Cardiac fibroblast (primary cell): Measurements from ENCODE around the gene AADACL3.

Source experiments
- DNase-seq, 2 donors: peaks; one replicate each; pipeline versions ENCODE4 v3.0.0 to v3.0.0-alpha.2; 2010; ENCODE audit warnings: low read depth in 2 of 2
- H3K4me3 ChIP-seq, 2 donors: replicated peaks in 1 of 2; 1 replicate in 1 of 2; 2 replicates in 1 of 2; pipeline ENCODE4 v1.5.1; 2011; ENCODE audit warnings: low read depth in 2 of 2, low read length in 2 of 2, mild to moderate bottlenecking in 2 of 2, moderate library complexity in 1 of 2
- TF ChIP-seq, protein P1 (sequence below): IDR thresholded peaks from one replicate; pipeline ENCODE4 v1.5.1; 2011; ENCODE audit warnings: low read depth, mild to moderate bottlenecking, low read length, inconsistent platforms

Gene AADACL3

DNA sequence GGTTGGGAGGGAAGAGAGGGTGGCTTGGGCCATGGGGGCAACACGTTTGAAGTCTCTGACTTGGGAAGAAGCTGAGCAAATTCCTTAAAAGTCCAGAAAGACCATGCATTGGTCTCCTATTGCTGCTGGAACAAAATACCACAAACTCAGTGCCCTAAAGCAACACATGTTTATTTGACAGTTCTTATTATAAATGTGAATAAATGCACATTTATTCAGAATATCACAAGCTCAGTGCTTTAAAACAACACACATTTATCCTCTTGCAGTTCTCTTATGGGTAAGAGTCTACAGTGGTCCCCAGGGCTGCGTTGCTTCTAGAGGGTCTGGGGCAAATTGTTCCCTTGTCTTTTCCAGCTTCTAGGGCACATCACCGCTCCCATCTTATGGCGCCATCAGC is 47.6 kb downstream of the AADACL3 start:
- no peak overlapping the region for H3K4me3 ChIP-seq
- DNase-seq = no peak
- TF ChIP-seq, protein P1, sequence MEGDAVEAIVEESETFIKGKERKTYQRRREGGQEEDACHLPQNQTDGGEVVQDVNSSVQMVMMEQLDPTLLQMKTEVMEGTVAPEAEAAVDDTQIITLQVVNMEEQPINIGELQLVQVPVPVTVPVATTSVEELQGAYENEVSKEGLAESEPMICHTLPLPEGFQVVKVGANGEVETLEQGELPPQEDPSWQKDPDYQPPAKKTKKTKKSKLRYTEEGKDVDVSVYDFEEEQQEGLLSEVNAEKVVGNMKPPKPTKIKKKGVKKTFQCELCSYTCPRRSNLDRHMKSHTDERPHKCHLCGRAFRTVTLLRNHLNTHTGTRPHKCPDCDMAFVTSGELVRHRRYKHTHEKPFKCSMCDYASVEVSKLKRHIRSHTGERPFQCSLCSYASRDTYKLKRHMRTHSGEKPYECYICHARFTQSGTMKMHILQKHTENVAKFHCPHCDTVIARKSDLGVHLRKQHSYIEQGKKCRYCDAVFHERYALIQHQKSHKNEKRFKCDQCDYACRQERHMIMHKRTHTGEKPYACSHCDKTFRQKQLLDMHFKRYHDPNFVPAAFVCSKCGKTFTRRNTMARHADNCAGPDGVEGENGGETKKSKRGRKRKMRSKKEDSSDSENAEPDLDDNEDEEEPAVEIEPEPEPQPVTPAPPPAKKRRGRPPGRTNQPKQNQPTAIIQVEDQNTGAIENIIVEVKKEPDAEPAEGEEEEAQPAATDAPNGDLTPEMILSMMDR = no peak

DNA sequence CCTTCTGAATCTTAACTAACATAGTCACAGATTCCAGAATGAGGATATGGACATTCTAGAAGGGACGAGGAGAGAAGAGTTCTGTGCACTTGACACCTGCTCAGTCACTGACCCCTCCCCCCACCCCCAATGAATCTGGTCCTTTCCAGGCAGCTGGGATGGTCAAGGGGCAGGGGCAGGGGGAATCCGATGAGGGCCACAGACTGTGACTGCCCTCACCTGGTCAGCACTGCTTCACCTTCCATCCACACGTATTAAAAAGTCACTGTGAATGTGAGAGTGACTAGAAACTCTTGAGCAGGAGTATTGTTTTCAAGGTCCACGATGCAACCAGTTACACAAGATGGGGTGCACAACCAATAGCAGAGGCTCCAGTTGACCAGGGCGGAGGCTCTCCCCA is 48.1 kb downstream of the AADACL3 start:
- H3K4me3 ChIP-seq = no peak overlapping the region
- TF ChIP-seq, protein P1 = no peak
- DNase-seq = no peak

DNA sequence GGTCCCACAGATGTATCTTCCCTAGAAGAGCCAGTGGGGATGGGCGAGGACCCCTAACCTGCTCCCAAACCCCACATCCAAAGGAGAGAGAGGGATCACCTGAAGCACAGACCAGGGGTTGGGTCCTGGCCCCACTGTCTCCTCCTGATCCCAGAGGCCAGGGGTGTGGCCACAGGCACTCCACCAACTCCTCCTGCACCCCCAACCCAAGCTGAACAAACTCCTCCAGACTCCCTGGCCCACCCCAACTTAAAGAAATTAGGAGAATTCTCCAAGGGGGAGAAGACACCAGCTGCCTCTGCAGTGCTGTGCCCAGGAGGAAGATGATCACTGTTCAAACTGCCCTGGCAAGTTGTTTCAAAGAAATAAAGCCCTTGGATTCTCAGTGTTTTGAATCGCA is 53.1 kb downstream of the AADACL3 start:
- TF ChIP-seq, protein P1 = no peak
- DNase-seq = no peak
- no peak overlapping the region for H3K4me3 ChIP-seq

DNA sequence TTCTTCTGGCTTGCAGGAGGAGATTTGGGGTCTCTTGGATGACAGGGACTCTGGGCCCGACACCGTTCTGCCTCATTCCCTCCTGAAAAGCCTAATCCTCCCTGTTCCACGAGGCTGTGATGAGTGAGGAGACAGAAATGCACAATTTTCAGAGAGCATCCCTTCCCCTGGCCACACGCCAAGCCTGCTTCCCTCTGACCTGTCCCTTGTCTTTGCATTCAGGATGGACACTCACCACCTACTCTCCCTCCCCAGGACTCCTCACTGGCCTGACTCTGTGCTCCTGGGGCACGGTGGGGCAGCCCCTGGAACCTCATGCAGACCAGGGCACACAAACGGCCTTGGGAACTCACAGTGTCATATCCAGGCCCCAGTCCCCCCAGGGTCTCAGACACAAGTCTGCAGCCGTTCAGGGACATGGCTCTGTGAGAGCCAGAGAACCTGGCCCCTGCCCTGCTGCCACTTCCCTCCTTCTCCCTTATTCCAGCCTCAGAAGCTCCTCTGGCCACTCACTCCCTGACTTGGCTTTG is 54.1 kb downstream of the AADACL3 start:
- no peak overlapping the region for H3K4me3 ChIP-seq
- DNase-seq = no peak
- TF ChIP-seq, protein P1 = no peak

DNA sequence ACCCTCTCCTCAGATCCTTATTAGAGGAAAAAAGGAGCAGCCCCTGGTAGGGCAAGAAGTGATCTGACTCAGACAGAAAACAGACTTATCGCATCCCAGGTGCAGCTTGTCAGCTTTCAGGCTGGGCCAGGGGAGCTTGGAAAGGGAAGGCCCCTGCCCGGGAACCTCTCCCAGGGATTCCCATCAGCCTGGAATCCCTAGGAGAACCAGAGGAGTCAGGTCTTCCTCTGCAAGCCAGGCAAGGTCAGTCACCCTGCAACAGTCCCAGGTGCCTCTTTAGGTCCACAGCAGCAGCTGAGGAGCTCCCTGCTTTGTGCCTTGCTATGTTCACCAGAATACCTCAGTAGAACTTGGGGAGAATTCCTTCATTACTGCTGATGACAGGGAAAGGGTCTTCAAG is 54.7 kb downstream of the AADACL3 start:
- no peak overlapping the region for H3K4me3 ChIP-seq
- TF ChIP-seq, protein P1 = no peak
- DNase-seq = no peak

DNA sequence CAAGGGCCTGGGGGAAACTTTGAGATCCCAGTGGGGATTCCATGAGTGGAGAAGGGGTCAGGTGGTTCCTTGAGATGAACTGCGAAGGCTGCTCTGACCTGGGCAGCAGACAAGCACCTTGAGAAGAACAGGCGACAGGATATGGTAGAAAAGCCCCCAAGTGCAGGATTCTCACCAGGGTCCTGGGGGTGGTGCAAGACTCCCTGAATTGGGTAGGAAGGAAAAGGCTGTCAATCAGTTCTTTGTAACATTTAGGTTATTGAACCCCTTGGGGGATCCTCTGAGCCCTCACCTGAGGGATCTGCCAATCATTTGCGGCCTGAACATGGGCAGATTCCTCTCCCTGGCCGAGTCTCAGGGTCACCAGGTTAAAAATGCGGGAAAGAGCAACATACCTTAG is 55.3 kb downstream of the AADACL3 start:
- no peak overlapping the region for H3K4me3 ChIP-seq
- no peak for DNase-seq
- TF ChIP-seq, protein P1 = no peak

DNA sequence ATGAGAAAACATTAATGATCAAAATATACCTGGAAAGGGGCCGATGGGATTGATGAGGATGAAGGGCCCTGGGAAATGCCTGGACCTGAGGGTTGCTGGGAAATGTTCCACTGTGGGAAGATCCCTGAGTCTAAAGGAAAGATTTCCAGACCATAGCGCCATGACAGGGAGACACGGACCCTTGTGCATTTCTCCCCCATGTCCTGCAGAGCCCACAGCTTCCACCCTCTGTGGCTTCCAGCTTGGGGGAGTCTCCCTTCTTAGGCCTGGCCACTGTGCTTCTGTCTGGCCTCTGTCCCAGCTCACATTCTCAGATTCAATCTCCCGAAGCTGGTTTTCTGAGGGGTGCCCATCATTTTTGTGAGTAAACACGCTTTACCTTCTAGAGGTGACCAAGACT is 56.6 kb downstream of the AADACL3 start:
- DNase-seq = no peak
- TF ChIP-seq, protein P1 = no peak
- no peak overlapping the region for H3K4me3 ChIP-seq
